ENCODE data around the gene ATN1. TPM values are rescaled to one million over a fixed set of nuclear protein-coding genes. Genes with fewer than 3 reads are reported as not detected.
A peak's percentile ranks its signal among the peaks of the same experiment; 100 is the strongest.

The ATN1 gene
- total RNA-seq, 1 experiment from 2014 or later: 126 TPM

GRCh38 chr12:6934110-6934509 lies 6.4 kb downstream of the ATN1 start:
- Mint-ChIP-seq H3K36me3 (ENCODE audit: insufficient read depth, unreplicated experiment) (peaks cover 69% of the 10 kb centered on the region), H3K9me3 (ENCODE audit: unreplicated experiment) (no peaks in the 10 kb centered on the region), H3K27me3 (ENCODE audit: insufficient read depth, unreplicated experiment) (no peaks in the 10 kb centered on the region), H3K4me3 (ENCODE audit: unreplicated experiment) (no peak overlapping the region), H3K27ac (ENCODE audit: unreplicated experiment) (peak overlapping the region; percentile 0), H3K4me1 (ENCODE audit: low read depth, unreplicated experiment) (peaks cover 45% of the 10 kb centered on the region)
- H3K9me3 ChIP-seq: no peaks in the 10 kb centered on the region
- no TSS peak for BruUV-seq (replicated peaks)
- no peak for TF ChIP-seq CTCF (IDR thresholded peaks at IDR 0.05; ENCODE audit: insufficient read depth in 1 of 2, low read depth in 1 of 2, low read length in 1 of 2, severe bottlenecking in 1 of 2, unreplicated experiment in 1 of 2)
- H3K36me3 ChIP-seq (ENCODE audit: control insufficient read depth, insufficient read depth, low read length): peaks cover 12% of the 10 kb centered on the region
- H3K27me3 ChIP-seq (replicated peaks; ENCODE audit: control insufficient read depth, insufficient read depth, low read length): no peaks in the 10 kb centered on the region
- ChIA-PET CTCF (interaction anchor here (0.8 to 1.1 kb wide), 4 partner anchors 10 to 84 kb away, joined by 3 to 4 read pairs (median 3); partner anchors contain the start of genes C12orf57, LPCAT3 and RNU7-1), POLR2A (interaction anchor here (1.7 kb wide), 1 partner anchor 10 kb away, joined by 5 read pairs; the partner anchor contains the start of genes C12orf57 and RNU7-1)
- intact Hi-C loops (cut with micrococcal nuclease; ENCODE audit: unreplicated experiment): no loop called here
- H3K4me1 ChIP-seq: peaks cover 26% of the 10 kb centered on the region
- no peak for DNase-seq
- H3K4me3 ChIP-seq (ENCODE audit: low read depth, low read length): no peak overlapping the region

- Mint-ChIP-seq H3K36me3 (ENCODE audit: insufficient read depth, unreplicated experiment) (peaks cover 84% of the 10 kb centered on the region), H3K4me1 (ENCODE audit: low read depth, unreplicated experiment) (peaks cover 30% of the 10 kb centered on the region), H3K9me3 (ENCODE audit: unreplicated experiment) (no peaks in the 10 kb centered on the region), H3K27ac (ENCODE audit: unreplicated experiment) (peak overlapping the region; percentile 92), H3K4me3 (ENCODE audit: unreplicated experiment) (peak overlapping the region; percentile 73), H3K27me3 (ENCODE audit: insufficient read depth, unreplicated experiment) (no peaks in the 10 kb centered on the region)
- intact Hi-C loops (cut with micrococcal nuclease; ENCODE audit: unreplicated experiment): no loop called here
- ChIA-PET CTCF (no interaction called here), POLR2A (no interaction called here)
- TF ChIP-seq CTCF (IDR thresholded peaks at IDR 0.05; ENCODE audit: insufficient read depth in 1 of 2, low read depth in 1 of 2, low read length in 1 of 2, severe bottlenecking in 1 of 2, unreplicated experiment in 1 of 2): no peak
- Histone ChIP-seq H3K36me3 (ENCODE audit: control insufficient read depth, insufficient read depth, low read length) (peaks cover 14% of the 10 kb centered on the region), H3K9me3 (no peaks in the 10 kb centered on the region), H3K27me3 (replicated peaks; ENCODE audit: control insufficient read depth, insufficient read depth, low read length) (no peaks in the 10 kb centered on the region), H3K4me3 (ENCODE audit: low read depth, low read length) (no peak overlapping the region), H3K4me1 (peaks cover 13% of the 10 kb centered on the region)
- no TSS peak for BruUV-seq (replicated peaks)
- DNase-seq: no peak
Measured at GRCh38 chr12:6935371-6936193, 7.8 kb downstream of the ATN1 start.

DNA sequence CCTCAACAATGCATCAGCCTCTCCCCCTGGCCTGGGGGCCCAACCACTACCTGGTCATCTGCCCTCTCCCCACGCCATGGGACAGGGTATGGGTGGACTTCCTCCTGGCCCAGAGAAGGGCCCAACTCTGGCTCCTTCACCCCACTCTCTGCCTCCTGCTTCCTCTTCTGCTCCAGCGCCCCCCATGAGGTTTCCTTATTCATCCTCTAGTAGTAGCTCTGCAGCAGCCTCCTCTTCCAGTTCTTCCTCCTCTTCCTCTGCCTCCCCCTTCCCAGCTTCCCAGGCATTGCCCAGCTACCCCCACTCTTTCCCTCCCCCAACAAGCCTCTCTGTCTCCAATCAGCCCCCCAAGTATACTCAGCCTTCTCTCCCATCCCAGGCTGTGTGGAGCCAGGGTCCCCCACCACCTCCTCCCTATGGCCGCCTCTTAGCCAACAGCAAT lies 8.5 kb downstream of the ATN1 start:
- Histone ChIP-seq H3K36me3 (ENCODE audit: control insufficient read depth, insufficient read depth, low read length) (peaks cover 14% of the 10 kb centered on the region), H3K27me3 (replicated peaks; ENCODE audit: control insufficient read depth, insufficient read depth, low read length) (no peaks in the 10 kb centered on the region), H3K4me3 (ENCODE audit: low read depth, low read length) (no peak overlapping the region), H3K4me1 (peaks cover 10% of the 10 kb centered on the region), H3K9me3 (no peaks in the 10 kb centered on the region)
- intact Hi-C loops (cut with micrococcal nuclease; ENCODE audit: unreplicated experiment): no loop called here
- POLR2A ChIA-PET: no interaction called here
- Mint-ChIP-seq H3K4me1 (ENCODE audit: low read depth, unreplicated experiment) (peaks cover 25% of the 10 kb centered on the region), H3K4me3 (ENCODE audit: unreplicated experiment) (peak overlapping the region; percentile 73), H3K36me3 (ENCODE audit: insufficient read depth, unreplicated experiment) (peaks cover 84% of the 10 kb centered on the region), H3K27me3 (ENCODE audit: insufficient read depth, unreplicated experiment) (no peaks in the 10 kb centered on the region), H3K9me3 (ENCODE audit: unreplicated experiment) (no peaks in the 10 kb centered on the region), H3K27ac (ENCODE audit: unreplicated experiment) (peak overlapping the region; percentile 92)
- CTCF ChIA-PET: no interaction called here
- TF ChIP-seq CTCF (IDR thresholded peaks at IDR 0.05; ENCODE audit: insufficient read depth in 1 of 2, low read depth in 1 of 2, low read length in 1 of 2, severe bottlenecking in 1 of 2, unreplicated experiment in 1 of 2): no peak
- no TSS peak for BruUV-seq (replicated peaks)
- DNase-seq: no peak
